Activated CD4-positive, alpha-beta T cell treated with anti-CD3 and anti-CD28 coated beads for 4 hours (primary cell): ENCODE data around the gene ACYP1.

Experiments used
- DNase-seq, 2 donors: peaks; one replicate each; pipeline ENCODE4 v3.0.0-alpha.2; 2020

ACYP1 gene

GRCh38 chr14:75063491-75064204, at the start of gene ACYP1:
ACYP1 (minus strand) TSS chr14:75064024; CDS start chr14:75063553, 471 bp downstream.
- peak; percentile 84 to 89 for DNase-seq

- DNase-seq, result no peak
These were observed 46.1 kb upstream of the ACYP1 start for GRCh38 chr14:75109877-75110276.

- DNase-seq, result no peak
These were observed 43.4 kb upstream of the ACYP1 start for GRCh38 chr14:75107186-75107585.

- DNase-seq, result no peak
These were observed 37.7 kb upstream of the ACYP1 start for GRCh38 chr14:75101491-75101890.

GRCh38 chr14:75098682-75099081, 34.9 kb upstream of the ACYP1 start:
- DNase-seq, result no peak

DNA sequence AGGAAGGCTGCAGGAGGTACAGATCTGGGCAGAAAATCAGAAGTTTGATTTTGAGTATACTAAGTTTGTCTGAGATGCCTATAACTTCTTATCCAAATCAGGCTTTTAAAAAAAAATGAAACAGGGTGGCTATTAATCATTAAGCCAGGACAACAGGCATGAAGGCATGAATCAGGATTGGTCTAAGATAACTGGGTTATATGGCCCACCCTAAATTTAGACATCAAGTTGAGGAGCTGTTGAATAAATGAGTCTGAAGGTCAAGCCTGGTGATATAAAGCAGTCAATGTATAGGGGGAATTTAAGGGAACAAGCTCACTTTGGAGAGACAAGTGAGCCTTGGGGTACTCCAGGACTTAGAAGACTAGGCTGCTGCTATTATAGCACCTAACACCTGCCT, 34.4 kb upstream of the ACYP1 start:
- DNase-seq, result no peak

DNA sequence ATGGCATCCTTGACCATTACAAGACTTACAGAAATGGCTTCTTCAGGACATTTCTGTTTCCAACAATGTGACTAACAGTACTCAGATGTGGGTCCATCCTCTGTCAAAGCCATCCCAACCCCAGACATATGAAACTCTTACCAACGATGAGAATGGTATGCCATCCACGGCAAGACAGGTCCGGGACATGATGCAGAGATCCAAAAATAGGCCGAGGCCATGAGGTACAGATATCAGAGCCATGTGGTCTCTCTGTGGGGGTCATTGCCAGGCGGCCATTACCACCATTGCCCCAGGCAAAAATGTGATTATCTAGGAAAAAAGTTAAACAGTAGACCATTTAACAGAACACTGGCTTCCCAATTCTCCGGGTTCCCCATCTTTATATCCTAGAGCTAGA, 33.1 kb upstream of the ACYP1 start:
- DNase-seq, result no peak

- no peak for DNase-seq
These were observed 31.9 kb upstream of the ACYP1 start for GRCh38 chr14:75095690-75096089.

DNA sequence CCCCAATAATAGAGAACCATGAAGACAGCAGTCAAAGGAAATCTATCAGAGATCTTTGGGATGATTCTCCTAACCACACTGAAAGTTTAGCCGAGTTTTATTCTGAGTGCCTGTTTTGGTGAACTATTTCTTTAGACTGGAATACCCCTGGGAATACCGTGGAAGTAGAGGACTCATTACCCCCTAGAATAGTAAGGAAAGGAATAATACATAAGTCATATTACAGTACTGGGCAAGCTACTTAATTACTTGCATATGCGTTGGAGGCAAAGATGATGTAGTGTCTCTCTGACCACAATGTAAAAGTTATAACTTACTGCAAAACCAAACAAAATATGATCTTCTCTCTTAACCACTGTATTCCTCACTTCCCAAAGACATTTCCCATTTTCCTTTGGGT, 31.1 kb upstream of the ACYP1 start:
- DNase-seq, result no peak

DNA sequence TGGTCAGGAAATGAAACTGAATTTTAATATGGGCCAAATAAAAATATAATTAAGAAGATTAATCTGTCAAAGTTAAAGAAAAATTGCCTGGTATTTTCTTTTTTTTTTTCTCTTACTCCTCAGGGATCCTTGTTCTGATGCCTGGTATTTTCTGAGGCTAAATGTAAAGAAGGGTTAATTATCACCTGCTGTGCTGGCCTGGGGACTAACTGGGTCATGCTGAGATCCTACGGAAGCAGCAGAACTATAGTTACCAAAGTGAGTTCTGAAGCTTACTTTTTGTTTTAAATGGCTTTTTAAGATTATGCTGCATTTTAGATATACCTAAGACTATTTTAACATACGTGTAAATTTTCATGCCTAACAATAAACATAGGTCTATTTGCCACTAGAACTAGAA, 28.9 kb upstream of the ACYP1 start:
- DNase-seq, result no peak

DNA sequence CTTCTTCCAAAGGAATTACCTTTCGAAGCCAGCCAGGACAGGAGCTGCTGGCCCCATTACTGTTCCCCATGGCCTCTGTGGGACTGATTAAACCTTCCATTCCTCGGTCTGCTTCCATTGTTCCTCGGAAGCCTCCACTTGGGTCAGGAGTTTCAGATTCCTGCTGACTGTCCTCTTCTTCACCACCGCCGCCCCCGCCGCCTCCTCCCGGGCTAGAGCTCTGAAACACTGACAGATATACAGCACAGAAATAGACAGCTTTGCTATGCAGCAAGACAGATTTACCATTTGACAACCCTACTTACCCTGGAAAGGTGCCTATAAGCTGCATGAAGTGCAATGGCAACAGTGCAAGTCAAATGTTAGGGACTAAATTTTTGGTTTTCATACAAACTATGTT, 27.4 kb upstream of the ACYP1 start:
- no peak for DNase-seq

- no peak for DNase-seq
These were observed 26.5 kb upstream of the ACYP1 start for GRCh38 chr14:75090353-75090752.

GRCh38 chr14:75088566-75089373, 24.9 kb upstream of the ACYP1 start:
- DNase-seq, result peak; percentile 33 to 60

GRCh38 chr14:75088153-75088552, 24.3 kb upstream of the ACYP1 start:
- DNase-seq, result no peak

DNA sequence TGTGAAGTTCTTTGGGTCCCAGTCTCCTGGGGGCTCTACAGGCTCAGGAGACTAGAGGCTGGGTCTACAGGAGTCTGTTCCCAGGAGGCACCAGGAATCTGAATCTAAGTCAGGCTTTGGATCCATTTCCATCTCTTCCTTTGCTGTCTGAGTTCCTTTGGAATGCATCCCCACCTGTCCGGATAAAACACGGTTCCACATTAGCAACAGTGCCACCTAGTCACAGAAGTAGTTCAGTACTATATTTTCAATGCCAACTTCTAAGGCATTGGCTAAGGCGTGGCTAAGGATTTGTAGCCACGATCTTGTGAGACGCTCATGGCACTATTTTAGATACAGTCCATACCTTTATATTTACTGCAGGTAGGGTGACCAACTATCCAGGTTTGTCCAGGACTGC, 20.7 kb upstream of the ACYP1 start:
- DNase-seq, result no peak

DNA sequence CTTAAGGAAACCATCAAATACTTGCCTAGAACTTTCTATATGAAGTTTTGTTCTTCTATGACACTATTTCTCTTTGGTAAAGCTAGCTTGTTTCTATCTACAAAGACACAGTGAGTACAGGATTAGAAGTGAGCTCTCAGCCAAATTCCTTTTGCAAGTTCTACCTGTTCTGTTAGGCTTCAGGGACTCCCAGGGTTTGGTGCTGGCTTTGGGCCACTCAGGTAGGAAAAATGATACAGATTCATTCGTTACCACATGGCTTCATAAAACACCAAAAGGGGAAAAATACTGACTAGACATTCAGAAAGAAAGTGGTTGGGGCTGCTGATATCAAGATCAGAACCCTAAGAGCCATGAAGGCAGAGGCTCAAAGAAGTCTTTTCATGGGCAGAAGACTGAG, 19.4 kb upstream of the ACYP1 start:
- no peak for DNase-seq

DNA sequence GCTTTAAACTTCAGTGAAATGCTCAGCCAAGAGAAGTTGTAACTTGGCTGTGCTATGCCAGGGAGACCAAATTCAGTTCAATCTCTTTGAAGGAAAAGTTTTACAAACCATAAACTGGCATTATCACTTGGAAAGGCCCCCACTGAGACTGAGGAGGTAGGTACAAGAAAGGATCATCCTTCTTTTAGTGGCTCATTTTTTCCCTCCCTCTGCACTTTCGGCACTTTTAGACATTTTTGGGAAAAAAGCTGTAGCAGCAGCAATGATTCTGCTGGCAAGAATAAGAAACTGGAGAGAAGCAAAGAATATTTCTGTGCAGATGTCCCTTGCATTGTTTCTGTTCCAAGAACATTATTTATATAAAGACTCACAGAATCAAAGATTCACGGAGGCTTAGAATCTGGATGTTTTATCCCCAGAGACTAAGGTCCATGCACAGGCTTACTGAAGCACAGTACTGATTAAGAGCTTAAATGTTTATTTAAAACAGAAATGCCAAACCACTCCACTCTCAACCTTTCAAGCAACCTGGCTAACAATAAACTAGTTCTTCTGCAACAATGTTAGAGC, 17.9 kb upstream of the ACYP1 start:
- no peak for DNase-seq

DNA sequence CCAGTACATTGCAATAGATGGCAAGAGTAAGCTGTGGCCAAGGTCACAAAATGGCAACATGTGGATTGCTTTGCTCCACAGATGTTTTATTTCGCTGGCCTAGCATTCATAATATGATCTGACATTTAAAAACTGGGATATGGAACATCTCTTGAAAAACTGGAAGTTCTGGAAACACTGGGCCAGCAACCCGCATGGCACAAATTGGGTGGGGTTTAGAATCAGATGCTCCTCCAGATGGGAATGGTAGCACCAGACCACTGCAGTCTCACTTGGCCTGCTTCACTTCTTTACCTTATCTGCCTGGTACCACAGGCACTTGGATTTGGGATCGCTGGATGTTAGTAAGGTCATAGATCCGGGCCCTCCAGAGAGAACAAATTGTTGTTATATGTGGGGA, 15.7 kb upstream of the ACYP1 start:
- DNase-seq, result no peak

- DNase-seq, result no peak
These were observed 14.0 kb upstream of the ACYP1 start for GRCh38 chr14:75077794-75078193.

DNA sequence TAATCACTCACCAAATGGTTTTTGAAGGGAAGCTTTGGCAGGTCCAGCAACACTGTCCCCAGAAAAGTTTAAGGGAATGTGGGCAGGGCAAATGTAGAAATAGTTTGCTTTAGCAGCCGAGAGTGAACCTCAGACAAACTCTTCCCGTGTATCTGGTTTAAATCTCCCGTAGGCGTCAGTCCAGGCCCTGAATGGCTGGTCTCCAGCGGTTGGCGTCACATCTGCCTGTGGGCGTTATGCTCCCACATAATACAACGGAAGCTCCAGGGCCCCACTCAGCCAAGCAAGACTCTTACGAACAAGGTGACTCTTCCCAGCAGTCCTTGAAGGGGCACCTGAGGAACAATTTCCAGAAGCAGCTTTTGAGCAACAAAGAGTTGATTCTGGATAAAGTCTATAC, 6.6 kb upstream of the ACYP1 start:
- DNase-seq, result no peak

- DNase-seq, result no peak
These were observed 6.0 kb upstream of the ACYP1 start for GRCh38 chr14:75069811-75070145.

- DNase-seq, result peak; percentile 40 to 48
These were observed 5.4 kb upstream of the ACYP1 start, which contains the start of gene ZC2HC1C for GRCh38 chr14:75069121-75069810. ZC2HC1C (plus strand) TSS chr14:75069641; CDS start chr14:75070574, 933 bp downstream.

- no peak for DNase-seq
These were observed 4.7 kb upstream of the ACYP1 start for GRCh38 chr14:75068294-75069120.
